Measurements from ENCODE around the gene TRIM2. TPM values are rescaled to one million over a fixed set of nuclear protein-coding genes. Genes with fewer than 3 reads are reported as not detected.
"Not testable (repeated sequence)": the region's sequence is repeated elsewhere in the genome, so short reads cannot be mapped to it uniquely, and the experiment has no call there.

Gene TRIM2
- total RNA-seq, 4 donors from 2014 or later: 25.9 to 121 (median 45.6) TPM

DNA sequence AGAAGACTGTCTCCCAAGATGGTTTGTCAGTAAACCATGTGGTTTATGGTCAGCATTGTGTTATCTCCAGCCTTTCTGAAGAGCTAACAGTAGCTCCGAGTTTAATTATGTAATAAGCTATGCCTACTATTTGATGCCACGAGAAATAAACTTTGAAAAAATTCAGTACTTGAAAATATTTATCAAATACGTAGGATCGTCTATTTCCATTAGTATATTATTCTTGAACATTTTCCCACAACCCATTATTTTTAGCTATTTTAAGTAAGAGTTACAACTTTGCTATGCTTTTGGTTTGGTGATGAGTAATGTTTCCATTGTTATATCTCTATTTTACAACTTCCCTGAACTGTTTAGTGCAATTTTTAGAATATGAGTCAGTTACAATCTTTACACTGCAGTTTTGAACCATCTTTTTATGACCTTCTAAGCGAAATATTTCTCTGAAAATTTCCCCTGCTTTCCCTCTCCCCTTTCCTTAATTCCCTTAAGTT is 44.5 kb upstream of the TRIM2 start:
- H3K9me3 ChIP-seq: no peaks in the 10 kb centered on the region
- no peak overlapping the region for H3K4me3 ChIP-seq
- H3K27ac ChIP-seq: peak overlapping the region; percentile 44 to 64
- no peaks in the 10 kb centered on the region for H3K36me3 ChIP-seq
- no peaks in the 10 kb centered on the region for H3K4me1 ChIP-seq
- TF ChIP-seq POLR2A (IDR thresholded peaks at IDR 0.05): no peak
- TF ChIP-seq, protein P1, sequence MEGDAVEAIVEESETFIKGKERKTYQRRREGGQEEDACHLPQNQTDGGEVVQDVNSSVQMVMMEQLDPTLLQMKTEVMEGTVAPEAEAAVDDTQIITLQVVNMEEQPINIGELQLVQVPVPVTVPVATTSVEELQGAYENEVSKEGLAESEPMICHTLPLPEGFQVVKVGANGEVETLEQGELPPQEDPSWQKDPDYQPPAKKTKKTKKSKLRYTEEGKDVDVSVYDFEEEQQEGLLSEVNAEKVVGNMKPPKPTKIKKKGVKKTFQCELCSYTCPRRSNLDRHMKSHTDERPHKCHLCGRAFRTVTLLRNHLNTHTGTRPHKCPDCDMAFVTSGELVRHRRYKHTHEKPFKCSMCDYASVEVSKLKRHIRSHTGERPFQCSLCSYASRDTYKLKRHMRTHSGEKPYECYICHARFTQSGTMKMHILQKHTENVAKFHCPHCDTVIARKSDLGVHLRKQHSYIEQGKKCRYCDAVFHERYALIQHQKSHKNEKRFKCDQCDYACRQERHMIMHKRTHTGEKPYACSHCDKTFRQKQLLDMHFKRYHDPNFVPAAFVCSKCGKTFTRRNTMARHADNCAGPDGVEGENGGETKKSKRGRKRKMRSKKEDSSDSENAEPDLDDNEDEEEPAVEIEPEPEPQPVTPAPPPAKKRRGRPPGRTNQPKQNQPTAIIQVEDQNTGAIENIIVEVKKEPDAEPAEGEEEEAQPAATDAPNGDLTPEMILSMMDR (IDR thresholded peaks at IDR 0.05): no peak
- intact Hi-C loops (cut with DNase I; ENCODE audit: low total_unique reads): no loop called here
- DNase-seq: no peak
- no peaks in the 10 kb centered on the region for H3K27me3 ChIP-seq

DNA sequence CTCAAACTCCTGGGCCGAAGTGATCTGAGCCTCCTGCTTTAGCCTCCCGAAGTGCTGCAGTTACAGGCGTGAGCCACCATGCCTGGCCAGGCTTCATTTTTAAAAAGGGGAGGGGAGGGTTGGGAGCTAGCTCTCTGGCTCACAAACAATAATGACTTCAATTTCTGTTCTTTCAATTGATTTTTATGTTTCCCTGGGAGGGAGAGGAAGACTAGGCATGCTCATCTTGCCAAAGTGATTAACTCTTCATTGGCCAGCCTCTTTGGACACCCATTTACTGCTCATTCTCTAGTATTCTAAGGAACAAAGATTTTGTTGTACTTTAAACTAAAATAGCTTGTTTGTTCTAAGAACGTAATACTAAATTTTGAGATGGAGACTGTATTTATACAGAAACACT is 43.4 kb upstream of the TRIM2 start:
- H3K4me3 ChIP-seq: no peak overlapping the region
- DNase-seq: no peak
- H3K9me3 ChIP-seq: no peaks in the 10 kb centered on the region
- H3K27ac ChIP-seq: no peak overlapping the region
- TF ChIP-seq POLR2A (IDR thresholded peaks at IDR 0.05): no peak
- TF ChIP-seq, protein P1 (IDR thresholded peaks at IDR 0.05): no peak
- H3K27me3 ChIP-seq: no peaks in the 10 kb centered on the region
- intact Hi-C loops (cut with DNase I; ENCODE audit: low total_unique reads): no loop called here
- H3K4me1 ChIP-seq: no peaks in the 10 kb centered on the region
- H3K36me3 ChIP-seq: no peaks in the 10 kb centered on the region

DNA sequence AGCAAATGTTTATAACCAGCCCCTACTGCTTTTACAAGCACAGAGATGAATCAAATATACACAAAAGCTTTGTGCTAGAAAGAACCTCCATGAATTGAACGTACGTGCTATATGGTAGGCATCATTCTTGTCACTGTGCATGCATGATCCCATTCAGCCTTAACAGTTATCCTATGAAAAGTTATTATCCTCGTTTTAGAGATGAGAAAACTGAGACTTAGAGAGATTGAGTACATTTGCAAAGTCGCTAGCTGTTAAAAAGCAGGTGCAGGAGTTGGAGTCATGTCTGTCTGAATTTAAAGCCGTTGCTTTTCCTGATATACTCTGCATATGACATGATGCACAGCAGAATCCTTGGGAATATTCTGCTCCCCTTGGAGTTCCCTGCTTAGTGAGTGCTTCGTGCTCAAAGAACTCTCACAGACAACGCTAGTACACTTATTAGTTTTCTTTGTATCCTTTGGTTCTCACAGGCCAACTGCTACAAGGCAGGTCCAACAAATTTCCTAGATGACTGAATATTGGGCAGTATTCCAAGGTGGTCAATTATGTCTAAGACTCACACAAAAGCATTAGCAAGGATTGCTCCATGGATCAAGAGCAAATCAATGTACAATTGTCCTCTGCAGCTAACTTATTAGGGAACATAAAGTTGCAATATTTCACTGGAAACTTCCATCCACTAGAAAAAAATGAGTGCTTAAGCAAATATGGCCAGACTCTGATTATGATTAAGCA is 42.8 kb upstream of the TRIM2 start:
- H3K4me1 ChIP-seq: no peaks in the 10 kb centered on the region
- H3K36me3 ChIP-seq: no peaks in the 10 kb centered on the region
- H3K27ac ChIP-seq: no peak overlapping the region
- DNase-seq: no peak
- no peak overlapping the region for H3K4me3 ChIP-seq
- no peaks in the 10 kb centered on the region for H3K27me3 ChIP-seq
- intact Hi-C loops (cut with DNase I; ENCODE audit: low total_unique reads): no loop called here
- no peak for TF ChIP-seq POLR2A (IDR thresholded peaks at IDR 0.05)
- TF ChIP-seq, protein P1 (IDR thresholded peaks at IDR 0.05): no peak
- H3K9me3 ChIP-seq: no peaks in the 10 kb centered on the region

DNA sequence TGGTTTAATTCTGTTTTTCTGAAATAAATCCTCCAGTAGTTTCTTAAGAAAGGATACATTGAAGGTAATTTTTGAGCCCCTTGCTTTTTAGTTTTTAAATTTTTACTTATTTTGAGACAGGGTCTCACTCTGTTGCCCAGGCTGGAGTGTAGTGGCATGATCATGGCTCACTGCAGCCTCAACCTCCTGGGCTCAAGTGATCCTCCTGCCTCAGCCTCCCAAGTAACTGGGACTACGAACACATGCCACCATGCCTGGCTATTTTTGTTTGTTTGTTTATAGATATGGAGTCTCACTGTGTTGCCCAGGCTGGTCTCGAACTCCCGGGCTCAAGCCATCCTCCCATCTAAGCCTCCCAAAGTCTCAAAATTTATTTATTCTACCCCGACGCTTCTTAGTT is 39.0 kb upstream of the TRIM2 start:
- intact Hi-C loops (cut with DNase I; ENCODE audit: low total_unique reads); H3K27ac ChIP-seq; H3K4me1 ChIP-seq; DNase-seq; H3K9me3 ChIP-seq; H3K4me3 ChIP-seq; H3K36me3 ChIP-seq; H3K27me3 ChIP-seq: not testable (repeated sequence)

DNA sequence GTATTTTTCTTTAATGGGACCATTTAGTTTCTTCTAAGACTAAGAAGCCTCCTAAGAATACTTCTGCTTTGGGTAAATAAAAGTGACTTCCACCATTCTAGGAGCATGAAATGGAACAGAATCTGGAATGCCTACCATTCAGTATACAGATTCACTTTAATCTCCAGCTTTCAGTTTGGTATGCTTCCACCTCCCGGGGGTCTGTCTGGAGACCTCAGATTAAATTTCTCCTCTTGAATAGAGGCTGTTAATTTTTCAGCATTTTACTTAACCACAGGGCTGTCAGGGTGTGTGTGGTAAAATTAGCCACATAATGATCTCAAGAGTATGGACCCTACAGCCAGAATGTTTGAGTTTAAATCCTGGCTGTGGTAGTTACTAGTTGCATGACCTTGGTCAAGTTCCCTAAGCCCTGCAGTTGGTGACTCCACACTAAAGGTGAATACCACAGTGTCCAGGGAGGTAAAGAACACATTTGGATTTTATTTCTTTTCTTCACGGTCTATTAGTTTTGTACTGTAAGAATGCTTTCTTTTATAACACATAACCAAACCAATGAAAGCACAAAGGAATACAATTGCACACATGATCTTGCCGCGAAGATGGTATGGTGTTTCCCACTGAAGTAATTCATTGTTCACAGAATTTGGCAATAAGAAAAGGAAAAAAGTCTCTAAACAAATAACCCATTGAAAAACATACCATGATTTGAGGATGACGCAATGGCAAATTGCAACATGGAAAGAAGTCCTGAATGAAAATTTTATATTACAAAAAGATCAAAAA is 37.3 kb upstream of the TRIM2 start:
- Histone ChIP-seq H3K27me3 (no peaks in the 10 kb centered on the region), H3K27ac (no peak overlapping the region), H3K4me1 (no peaks in the 10 kb centered on the region), H3K36me3 (no peaks in the 10 kb centered on the region), H3K9me3 (no peaks in the 10 kb centered on the region), H3K4me3 (no peak overlapping the region)
- DNase-seq: no peak
- intact Hi-C loops (cut with DNase I; ENCODE audit: low total_unique reads): no loop called here
- TF ChIP-seq, protein P1 (IDR thresholded peaks at IDR 0.05): no peak
- TF ChIP-seq POLR2A (IDR thresholded peaks at IDR 0.05): no peak

Measured in uterus (tissue), 4 donors.